ENCODE measurements around the gene NRN1L. TPM values are rescaled to one million over a fixed set of nuclear protein-coding genes. Genes with fewer than 3 reads are reported as not detected.
A peak's percentile ranks its signal among the peaks of the same experiment; 100 is the strongest.

Gene NRN1L
- total and polyA plus RNA-seq, 4 donors, result 1.1 to 5.8 (median 3.6) TPM

- H3K4me1 ChIP-seq (ENCODE audit: control insufficient read depth in 5 of 5, insufficient read depth in 5 of 5, low read length in 5 of 5), result peaks cover 7 to 15% (median 9%) of the 10 kb centered on the region in 5 donors
- no peaks in the 10 kb centered on the region for H3K9me3 ChIP-seq (ENCODE audit: control insufficient read depth in 4 of 4, insufficient read depth in 3 of 4, low read length in 3 of 4)
- H3K27me3 ChIP-seq (ENCODE audit: control insufficient read depth in 3 of 3, insufficient read depth in 3 of 3, low read length in 2 of 3), result no peaks in the 10 kb centered on the region
- H3K9ac ChIP-seq (ENCODE audit: insufficient read depth in 1 of 2, low read length in 2 of 2), result peak overlapping the region; percentile 63 to 80
- H3K27ac ChIP-seq (ENCODE audit: low read depth in 1 of 2, low read length in 1 of 2), result no peak overlapping the region
- WGBS, 2 donors, result 57 to 73% methylated on average over 3 of the region's 3 CpGs
- TF ChIP-seq, protein P1, sequence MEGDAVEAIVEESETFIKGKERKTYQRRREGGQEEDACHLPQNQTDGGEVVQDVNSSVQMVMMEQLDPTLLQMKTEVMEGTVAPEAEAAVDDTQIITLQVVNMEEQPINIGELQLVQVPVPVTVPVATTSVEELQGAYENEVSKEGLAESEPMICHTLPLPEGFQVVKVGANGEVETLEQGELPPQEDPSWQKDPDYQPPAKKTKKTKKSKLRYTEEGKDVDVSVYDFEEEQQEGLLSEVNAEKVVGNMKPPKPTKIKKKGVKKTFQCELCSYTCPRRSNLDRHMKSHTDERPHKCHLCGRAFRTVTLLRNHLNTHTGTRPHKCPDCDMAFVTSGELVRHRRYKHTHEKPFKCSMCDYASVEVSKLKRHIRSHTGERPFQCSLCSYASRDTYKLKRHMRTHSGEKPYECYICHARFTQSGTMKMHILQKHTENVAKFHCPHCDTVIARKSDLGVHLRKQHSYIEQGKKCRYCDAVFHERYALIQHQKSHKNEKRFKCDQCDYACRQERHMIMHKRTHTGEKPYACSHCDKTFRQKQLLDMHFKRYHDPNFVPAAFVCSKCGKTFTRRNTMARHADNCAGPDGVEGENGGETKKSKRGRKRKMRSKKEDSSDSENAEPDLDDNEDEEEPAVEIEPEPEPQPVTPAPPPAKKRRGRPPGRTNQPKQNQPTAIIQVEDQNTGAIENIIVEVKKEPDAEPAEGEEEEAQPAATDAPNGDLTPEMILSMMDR (IDR thresholded peaks at IDR 0.05; ENCODE audit: control extremely low read depth, extremely low read depth), result no peak
- H3K36me3 ChIP-seq (ENCODE audit: control insufficient read depth in 4 of 4, insufficient read depth in 4 of 4, low read length in 4 of 4), result peaks cover 1 to 43% (median 29%) of the 10 kb centered on the region in 4 donors
- DNase-seq (no peak), ATAC-seq (ENCODE audit: insufficient read depth, low FRiP score) (no peak)
- H3K4me3 ChIP-seq, result no peak overlapping the region
Measured at GRCh38 chr16:67874372-67874771, 10.3 kb upstream of the NRN1L start.

DNA sequence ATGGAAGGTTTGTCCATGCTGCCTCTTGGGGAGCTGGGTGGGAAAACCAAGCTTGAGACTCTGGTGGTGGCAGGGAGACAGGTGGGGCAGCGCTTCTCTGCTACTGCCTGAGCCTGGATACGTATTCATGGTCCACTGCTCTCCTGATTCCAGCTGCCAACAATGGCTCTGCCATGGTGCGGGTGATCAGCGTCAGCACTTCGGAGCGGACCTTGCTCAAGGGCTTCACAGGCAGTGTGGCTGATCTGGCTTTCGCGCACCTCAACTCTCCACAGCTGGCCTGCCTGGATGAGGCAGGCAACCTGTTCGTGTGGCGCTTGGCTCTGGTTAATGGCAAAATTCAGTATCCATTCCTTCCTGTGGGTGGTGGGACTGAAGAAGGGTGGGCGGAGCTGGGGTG is 7.6 kb upstream of the NRN1L start:
- TF ChIP-seq, protein P1 (IDR thresholded peaks at IDR 0.05; ENCODE audit: control extremely low read depth, extremely low read depth), result no peak
- Histone ChIP-seq H3K27ac (ENCODE audit: low read depth in 1 of 2, low read length in 1 of 2) (no peak overlapping the region), H3K4me3 (no peak overlapping the region), H3K9me3 (ENCODE audit: control insufficient read depth in 4 of 4, insufficient read depth in 3 of 4, low read length in 3 of 4) (no peaks in the 10 kb centered on the region), H3K27me3 (ENCODE audit: control insufficient read depth in 3 of 3, insufficient read depth in 3 of 3, low read length in 2 of 3) (no peaks in the 10 kb centered on the region), H3K9ac (ENCODE audit: insufficient read depth in 1 of 2, low read length in 2 of 2) (no peak overlapping the region), H3K4me1 (ENCODE audit: control insufficient read depth in 5 of 5, insufficient read depth in 5 of 5, low read length in 5 of 5) (peaks cover 7 to 15% (median 9%) of the 10 kb centered on the region in 5 donors), H3K36me3 (ENCODE audit: control insufficient read depth in 4 of 4, insufficient read depth in 4 of 4, low read length in 4 of 4) (peaks cover 10 to 58% (median 50%) of the 10 kb centered on the region in 4 donors)
- DNase-seq (no peak), ATAC-seq (ENCODE audit: insufficient read depth, low FRiP score) (no peak)
- WGBS, 2 donors, result 97 to 99% methylated on average over 11 of the region's 11 CpGs

- peaks cover 6 to 11% (median 9%) of the 10 kb centered on the region in 5 donors for H3K4me1 ChIP-seq (ENCODE audit: control insufficient read depth in 5 of 5, insufficient read depth in 5 of 5, low read length in 5 of 5)
- H3K4me3 ChIP-seq, result no peak overlapping the region
- H3K27ac ChIP-seq (ENCODE audit: low read depth in 1 of 2, low read length in 1 of 2), result no peak overlapping the region
- no peak overlapping the region for H3K9ac ChIP-seq (ENCODE audit: insufficient read depth in 1 of 2, low read length in 2 of 2)
- TF ChIP-seq, protein P1 (IDR thresholded peaks at IDR 0.05; ENCODE audit: control extremely low read depth, extremely low read depth), result no peak
- ATAC-seq (ENCODE audit: insufficient read depth, low FRiP score), result no peak
- H3K36me3 ChIP-seq (ENCODE audit: control insufficient read depth in 4 of 4, insufficient read depth in 4 of 4, low read length in 4 of 4), result peaks cover 10 to 70% (median 56%) of the 10 kb centered on the region in 4 donors
- no peaks in the 10 kb centered on the region for H3K9me3 ChIP-seq (ENCODE audit: control insufficient read depth in 4 of 4, insufficient read depth in 3 of 4, low read length in 3 of 4)
- no peak for DNase-seq
- WGBS, 2 donors, result 93% methylated on average over 6 of the region's 6 CpGs
- H3K27me3 ChIP-seq (ENCODE audit: control insufficient read depth in 3 of 3, insufficient read depth in 3 of 3, low read length in 2 of 3), result no peaks in the 10 kb centered on the region
Measured at GRCh38 chr16:67878232-67878631, 6.5 kb upstream of the NRN1L start.

- ATAC-seq (ENCODE audit: insufficient read depth, low FRiP score), result no peak
- TF ChIP-seq, protein P1 (IDR thresholded peaks at IDR 0.05; ENCODE audit: control extremely low read depth, extremely low read depth), result no peak
Measured at GRCh38 chr16:67878846-67879245, 5.8 kb upstream of the NRN1L start.

More at GRCh38 chr16:67878846-67879245, 5.8 kb upstream of the NRN1L start:
- Histone ChIP-seq H3K4me1 (ENCODE audit: control insufficient read depth in 5 of 5, insufficient read depth in 5 of 5, low read length in 5 of 5) (peaks cover 4 to 11% (median 7%) of the 10 kb centered on the region in 5 donors), H3K27me3 (ENCODE audit: control insufficient read depth in 3 of 3, insufficient read depth in 3 of 3, low read length in 2 of 3) (no peaks in the 10 kb centered on the region), H3K36me3 (ENCODE audit: control insufficient read depth in 4 of 4, insufficient read depth in 4 of 4, low read length in 4 of 4) (peaks cover 10 to 76% (median 60%) of the 10 kb centered on the region in 4 donors), H3K4me3 (no peak overlapping the region), H3K9ac (ENCODE audit: insufficient read depth in 1 of 2, low read length in 2 of 2) (no peak overlapping the region), H3K9me3 (ENCODE audit: control insufficient read depth in 4 of 4, insufficient read depth in 3 of 4, low read length in 3 of 4) (no peaks in the 10 kb centered on the region), H3K27ac (ENCODE audit: low read depth in 1 of 2, low read length in 1 of 2) (no peak overlapping the region)
- WGBS, 2 donors, result 95 to 98% methylated on average over 9 of the region's 9 CpGs
- DNase-seq, result no peak

Data from lung (tissue), 12 donors.